Measurements from ENCODE around the gene POLR2J3.
"Not testable (repeated sequence)": the region's sequence is repeated elsewhere in the genome, so short reads cannot be mapped to it uniquely, and the experiment has no call there.

The POLR2J3 gene

DNA sequence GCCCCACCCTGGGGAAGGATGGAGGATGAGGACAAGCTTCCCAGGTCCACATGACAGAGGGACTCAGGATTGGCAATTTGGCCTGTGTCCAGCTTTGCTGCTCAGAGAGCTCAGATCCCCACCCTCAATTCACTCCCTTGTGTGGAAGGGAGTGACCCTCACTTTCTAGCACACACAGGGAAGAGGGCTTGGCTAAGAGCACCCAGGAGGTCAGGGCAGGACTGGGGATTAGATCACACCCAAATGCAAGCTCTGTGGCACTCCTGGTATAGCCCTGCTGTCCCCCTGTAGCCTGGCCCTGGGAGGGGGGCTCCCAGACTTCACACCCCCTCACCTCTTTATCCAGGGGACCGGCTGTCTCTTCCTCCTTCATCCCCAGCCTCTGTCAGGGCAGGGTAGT, 28.0 kb downstream of the POLR2J3 start:
- not testable (repeated sequence) for H3K4me1 Mint-ChIP-seq (ENCODE audit: low read depth); H3K9me3 Mint-ChIP-seq (ENCODE audit: low read depth); H3K27ac Mint-ChIP-seq; H3K4me3 Mint-ChIP-seq; H3K27me3 Mint-ChIP-seq; H3K36me3 Mint-ChIP-seq

GRCh38 chr7:102543596-102543995, 28.8 kb downstream of the POLR2J3 start, which contains the start of gene UPK3BL2:
UPK3BL2 (minus strand) TSS chr7:102543696; CDS start chr7:102543636, 60 bp downstream.
- H3K27me3 Mint-ChIP-seq; H3K4me1 Mint-ChIP-seq (ENCODE audit: low read depth); H3K27ac Mint-ChIP-seq; H3K36me3 Mint-ChIP-seq; H3K4me3 Mint-ChIP-seq; H3K9me3 Mint-ChIP-seq (ENCODE audit: low read depth): not testable (repeated sequence)

DNA sequence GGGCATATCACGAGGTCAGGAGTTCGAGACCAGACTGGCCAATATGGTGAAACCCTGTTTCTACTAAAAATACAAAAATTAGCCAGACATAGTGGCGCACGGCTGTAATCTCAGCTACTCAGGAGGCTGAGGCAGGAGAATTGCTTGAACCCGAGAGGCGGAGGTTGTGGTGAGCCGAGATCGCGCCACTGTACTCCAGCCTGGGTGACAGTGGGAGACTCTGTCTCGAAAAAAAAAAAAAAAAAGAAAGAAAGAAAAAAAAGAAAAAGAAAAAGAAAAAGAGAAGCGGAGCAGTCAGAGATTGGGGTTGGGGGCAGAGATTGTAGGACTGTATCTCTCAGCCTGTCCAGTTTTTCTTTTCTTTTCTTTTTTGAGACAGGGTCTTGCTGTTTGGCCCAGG, 29.6 kb downstream of the POLR2J3 start:
- H3K27ac Mint-ChIP-seq; H3K9me3 Mint-ChIP-seq (ENCODE audit: low read depth); H3K4me1 Mint-ChIP-seq (ENCODE audit: low read depth); H3K27me3 Mint-ChIP-seq; H3K36me3 Mint-ChIP-seq; H3K4me3 Mint-ChIP-seq: not testable (repeated sequence)

DNA sequence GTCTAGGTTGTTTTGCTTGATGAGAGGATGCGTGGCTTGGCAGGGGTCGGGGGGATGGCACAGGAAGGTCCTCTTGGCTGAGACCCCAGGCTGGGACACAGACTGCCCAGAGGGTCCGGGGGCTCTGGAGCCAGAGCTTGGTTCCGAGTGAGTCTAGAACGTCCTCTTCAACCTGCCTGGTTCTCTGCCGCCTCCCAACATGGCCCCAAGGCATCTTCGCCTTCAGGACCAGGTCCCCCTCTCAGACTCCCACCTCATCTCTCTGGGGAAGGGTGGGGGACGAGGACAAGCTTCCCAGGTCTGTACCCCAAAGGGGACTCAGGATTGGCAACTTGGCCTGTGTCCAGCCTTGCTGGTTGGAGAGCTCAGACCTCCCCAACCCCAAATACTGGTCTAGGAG, 30.3 kb downstream of the POLR2J3 start:
- not testable (repeated sequence) for H3K27me3 Mint-ChIP-seq; H3K4me3 Mint-ChIP-seq; H3K4me1 Mint-ChIP-seq (ENCODE audit: low read depth); H3K9me3 Mint-ChIP-seq (ENCODE audit: low read depth); H3K27ac Mint-ChIP-seq; H3K36me3 Mint-ChIP-seq

DNA sequence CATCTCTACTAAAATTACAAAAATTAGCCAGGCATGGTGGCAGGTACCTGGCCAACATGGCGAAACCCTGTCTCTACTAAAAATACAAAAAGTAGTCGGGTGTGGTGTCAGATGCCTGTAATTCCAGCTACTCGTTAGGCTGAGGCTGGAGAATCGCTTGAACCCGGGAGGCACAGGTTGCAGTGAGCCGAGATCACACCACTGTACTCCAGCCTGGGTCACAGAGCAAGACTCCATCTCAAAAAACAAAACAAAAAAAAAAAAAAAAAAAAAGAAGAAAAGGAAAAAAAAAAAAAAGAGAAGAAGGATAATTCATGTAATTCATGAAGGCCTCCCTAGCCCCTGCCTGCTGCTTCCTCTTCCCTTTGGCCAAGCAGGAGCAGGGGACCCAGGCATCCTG, 31.8 kb downstream of the POLR2J3 start:
- not testable (repeated sequence) for H3K36me3 Mint-ChIP-seq; H3K27ac Mint-ChIP-seq; H3K9me3 Mint-ChIP-seq (ENCODE audit: low read depth); H3K4me1 Mint-ChIP-seq (ENCODE audit: low read depth); H3K4me3 Mint-ChIP-seq; H3K27me3 Mint-ChIP-seq

DNA sequence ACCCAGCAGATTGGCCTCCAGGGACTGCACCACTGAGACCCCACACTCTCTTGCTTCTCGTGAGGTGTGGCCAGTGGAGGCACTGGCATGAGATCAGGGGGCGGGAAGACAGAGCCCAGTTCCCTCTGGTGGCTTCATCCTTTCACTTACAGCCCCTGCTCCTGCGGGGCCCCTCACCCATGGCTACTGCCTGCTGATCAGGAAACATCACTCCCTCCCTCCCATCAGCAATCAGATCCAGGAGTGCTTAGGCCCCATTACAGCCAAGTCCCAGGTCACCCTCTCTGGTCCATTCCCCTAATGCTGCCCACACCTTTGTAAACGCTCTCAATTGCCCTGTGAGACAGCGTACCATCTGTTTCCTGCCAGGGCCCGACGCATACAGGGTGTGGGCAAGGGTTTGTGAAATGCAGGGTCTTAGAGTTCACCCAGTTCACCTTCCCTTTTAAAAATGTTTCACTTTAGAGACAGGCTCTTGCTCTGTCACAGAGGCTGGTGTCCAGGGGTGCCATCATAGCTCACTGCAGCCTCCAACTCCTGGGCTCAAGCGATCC, 37.2 kb downstream of the POLR2J3 start:
- not testable (repeated sequence) for H3K4me1 Mint-ChIP-seq (ENCODE audit: low read depth); H3K27me3 Mint-ChIP-seq; H3K9me3 Mint-ChIP-seq (ENCODE audit: low read depth); H3K36me3 Mint-ChIP-seq; H3K4me3 Mint-ChIP-seq; H3K27ac Mint-ChIP-seq

DNA sequence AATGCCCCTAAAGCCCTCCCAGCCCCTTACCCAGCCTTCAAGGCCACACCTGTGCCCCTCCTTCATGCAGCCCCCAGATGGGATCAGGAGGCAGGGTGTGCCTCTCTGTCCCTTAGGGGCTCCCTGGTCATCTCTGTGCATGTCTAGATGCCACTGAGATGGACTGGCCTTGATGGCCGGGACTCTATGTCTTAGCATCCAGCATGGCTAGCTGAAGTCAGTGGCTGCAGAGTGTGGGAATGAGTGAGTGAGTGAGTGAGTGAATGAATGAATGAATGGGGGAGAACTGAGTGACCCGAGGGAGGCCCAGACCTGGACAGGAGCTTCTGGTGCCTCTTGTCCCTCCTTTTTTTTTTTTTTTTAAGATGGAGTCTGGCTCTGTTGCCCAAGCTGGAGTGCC, 40.3 kb downstream of the POLR2J3 start:
- not testable (repeated sequence) for H3K4me1 Mint-ChIP-seq (ENCODE audit: low read depth); H3K36me3 Mint-ChIP-seq; H3K4me3 Mint-ChIP-seq; H3K27ac Mint-ChIP-seq; H3K9me3 Mint-ChIP-seq (ENCODE audit: low read depth); H3K27me3 Mint-ChIP-seq

GRCh38 chr7:102531583-102531982, 40.8 kb downstream of the POLR2J3 start:
- not testable (repeated sequence) for H3K4me1 Mint-ChIP-seq (ENCODE audit: low read depth); H3K27ac Mint-ChIP-seq; H3K9me3 Mint-ChIP-seq (ENCODE audit: low read depth); H3K36me3 Mint-ChIP-seq; H3K4me3 Mint-ChIP-seq; H3K27me3 Mint-ChIP-seq

- H3K4me1 Mint-ChIP-seq (ENCODE audit: low read depth); H3K9me3 Mint-ChIP-seq (ENCODE audit: low read depth); H3K27me3 Mint-ChIP-seq; H3K4me3 Mint-ChIP-seq; H3K27ac Mint-ChIP-seq; H3K36me3 Mint-ChIP-seq: not testable (repeated sequence)
Measured at GRCh38 chr7:102527822-102528793, 44.3 kb downstream of the POLR2J3 start.

DNA sequence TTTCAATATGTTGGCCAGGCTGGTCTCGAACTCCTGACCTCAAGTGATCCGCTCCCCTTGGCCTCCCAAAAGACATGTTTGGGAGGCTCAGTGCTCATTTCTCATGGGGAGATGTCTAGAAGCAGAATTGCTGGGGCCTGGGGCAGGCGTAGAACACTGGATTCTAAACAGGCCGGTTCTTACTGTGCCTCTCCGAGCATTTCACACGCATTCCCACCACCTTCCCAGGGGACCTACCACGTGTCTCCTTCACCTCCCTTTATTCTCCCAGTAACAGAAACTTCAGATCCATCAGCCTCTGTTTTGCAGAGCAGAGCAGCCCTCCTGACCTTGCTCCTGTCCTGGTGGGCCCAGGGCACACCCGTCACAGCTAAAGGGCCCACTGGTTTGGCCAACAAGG, 45.2 kb downstream of the POLR2J3 start:
- H3K9me3 Mint-ChIP-seq (ENCODE audit: low read depth); H3K27ac Mint-ChIP-seq; H3K4me1 Mint-ChIP-seq (ENCODE audit: low read depth); H3K27me3 Mint-ChIP-seq; H3K4me3 Mint-ChIP-seq; H3K36me3 Mint-ChIP-seq: not testable (repeated sequence)

DNA sequence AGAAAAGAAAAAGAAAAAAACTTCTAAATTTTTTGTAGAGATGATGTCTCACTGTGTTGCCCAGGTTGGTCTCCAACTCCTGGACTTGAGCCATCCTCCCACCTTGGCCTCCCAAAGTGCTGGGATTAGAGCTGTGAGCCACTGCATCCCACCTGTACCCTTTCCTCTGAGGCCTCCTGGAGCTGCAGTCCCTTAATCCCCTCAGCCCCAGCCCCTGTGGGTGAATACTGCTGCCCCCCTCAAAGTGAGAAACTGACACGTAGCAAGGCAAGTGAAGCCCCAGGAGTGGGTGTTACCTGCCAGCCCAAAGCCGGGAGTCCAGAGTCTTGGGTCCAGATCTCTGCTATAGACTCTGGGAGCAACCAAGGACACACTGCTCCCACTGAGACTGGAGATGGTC, 47.6 kb downstream of the POLR2J3 start:
- H3K27me3 Mint-ChIP-seq; H3K36me3 Mint-ChIP-seq; H3K4me3 Mint-ChIP-seq; H3K27ac Mint-ChIP-seq; H3K9me3 Mint-ChIP-seq (ENCODE audit: low read depth); H3K4me1 Mint-ChIP-seq (ENCODE audit: low read depth): not testable (repeated sequence)

GRCh38 chr7:102520797-102521196, 51.6 kb downstream of the POLR2J3 start:
- not testable (repeated sequence) for H3K4me1 Mint-ChIP-seq (ENCODE audit: low read depth); H3K4me3 Mint-ChIP-seq; H3K27me3 Mint-ChIP-seq; H3K36me3 Mint-ChIP-seq; H3K27ac Mint-ChIP-seq; H3K9me3 Mint-ChIP-seq (ENCODE audit: low read depth)

DNA sequence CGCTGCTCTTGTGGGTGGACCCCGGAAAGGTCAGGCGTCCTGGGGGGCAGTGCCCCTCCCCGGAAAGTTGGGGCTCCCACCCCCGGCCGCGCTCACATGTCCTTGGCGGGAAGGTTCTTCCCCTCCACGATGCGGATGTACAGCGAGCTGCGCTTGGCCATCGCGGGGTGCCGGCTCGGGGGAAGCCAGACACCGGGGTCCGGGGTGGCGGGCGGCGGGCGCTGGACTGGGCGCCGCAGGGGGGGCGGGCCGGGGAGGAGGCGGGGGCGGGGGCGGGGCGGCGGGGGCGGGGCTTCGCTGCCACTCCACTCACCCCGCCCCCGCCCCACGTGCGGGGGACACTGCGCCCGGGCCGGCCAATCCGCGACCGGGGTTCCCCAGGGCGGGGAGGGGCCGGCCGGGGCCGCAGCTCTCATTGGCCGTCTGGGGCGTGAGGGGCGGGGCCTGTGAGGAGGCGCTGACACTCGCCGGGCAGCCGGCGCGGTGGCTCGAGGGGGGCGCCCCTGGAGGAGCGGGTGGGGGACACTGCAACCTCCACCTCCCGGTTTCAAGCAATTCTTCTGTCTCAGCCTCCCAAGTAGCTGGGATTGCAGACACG, 54.7 kb downstream of the POLR2J3 start, which contains the start of gene RASA4B:
TSS of gene RASA4B (minus strand) at position 228 of the 598 bp plus-strand sequence. CDS start at position 161, 67 bp downstream.
- H3K4me1 Mint-ChIP-seq (ENCODE audit: low read depth); H3K4me3 Mint-ChIP-seq; H3K36me3 Mint-ChIP-seq; H3K9me3 Mint-ChIP-seq (ENCODE audit: low read depth); H3K27ac Mint-ChIP-seq; H3K27me3 Mint-ChIP-seq: not testable (repeated sequence)
